Mesenchymal stem cell (in vitro differentiated cells and primary cell): ENCODE measurements around the gene MDFIC.

Experiments
- DNase-seq: peaks from one replicate; pipeline ENCODE4 v3.0.0-alpha.2; 2013
- H2AFZ ChIP-seq: one replicate; pipeline ENCODE4 v1.6.1; 2013; ENCODE audit warnings: low read depth, mild to moderate bottlenecking, control low read depth, inconsistent platforms, low read length, moderate library complexity
- H2AK5ac ChIP-seq: 2 replicates; pipeline ENCODE4 v1.6.1; 2013; ENCODE audit warnings: low read length, moderate library complexity, mild to moderate bottlenecking, inconsistent platforms; ENCODE audit not compliant: severe bottlenecking
- H2BK120ac ChIP-seq: one replicate; pipeline ENCODE4 v1.6.1; 2013; ENCODE audit warnings: low read depth, mild to moderate bottlenecking, inconsistent platforms, low read length, moderate library complexity
- H2BK12ac ChIP-seq, 2 experiments: one replicate each; pipeline ENCODE4 v1.6.1; 2013; ENCODE audit warnings: inconsistent platforms in 2 of 2, low read length in 2 of 2, mild to moderate bottlenecking in 2 of 2, moderate library complexity in 2 of 2, control low read depth in 1 of 2
- H2BK15ac ChIP-seq: one replicate; pipeline ENCODE4 v1.6.1; 2013; ENCODE audit warnings: mild to moderate bottlenecking, low read depth, inconsistent platforms; ENCODE audit not compliant: poor library complexity, severe bottlenecking
- H2BK5ac ChIP-seq: 2 replicates; pipeline ENCODE4 v1.6.1; 2013; ENCODE audit warnings: low read depth, mild to moderate bottlenecking, low read length, control low read depth, inconsistent platforms; ENCODE audit not compliant: poor library complexity, severe bottlenecking
- H3K14ac ChIP-seq, 2 experiments: one replicate each; pipeline ENCODE4 v1.6.1; 2013; ENCODE audit warnings: inconsistent platforms in 2 of 2, low read length in 2 of 2, control low read depth in 1 of 2, mild to moderate bottlenecking in 1 of 2, moderate library complexity in 1 of 2
- H3K18ac ChIP-seq, 2 experiments: one replicate each; pipeline ENCODE4 v1.6.1; 2013; ENCODE audit warnings: inconsistent platforms in 2 of 2, low read length in 2 of 2, control low read depth in 1 of 2, low read depth in 1 of 2, mild to moderate bottlenecking in 1 of 2
- H3K23ac ChIP-seq, 2 experiments: one replicate each; pipeline ENCODE4 v1.6.1; 2013; ENCODE audit warnings: inconsistent platforms in 2 of 2, low read length in 2 of 2, mild to moderate bottlenecking in 2 of 2, moderate library complexity in 2 of 2, control low read depth in 1 of 2
- H3K27ac ChIP-seq: 2 replicates; pipeline ENCODE4 v1.5.1; 2013; ENCODE audit warnings: mild to moderate bottlenecking, moderate library complexity, low read length, control low read depth, inconsistent platforms; ENCODE audit not compliant: poor library complexity, severe bottlenecking
- H3K27me3 ChIP-seq, 2 experiments: 2 replicates each; pipeline versions ENCODE4 v1.6.1 to v1.7.0; 2013; ENCODE audit warnings: low read length in 2 of 2, mild to moderate bottlenecking in 2 of 2, moderate library complexity in 2 of 2, control low read depth in 1 of 2, inconsistent platforms in 1 of 2; ENCODE audit not compliant: control insufficient read depth in 1 of 2, insufficient read depth in 1 of 2
- H3K36me3 ChIP-seq, 2 experiments: 2 replicates each; pipeline versions ENCODE4 v1.6.1 to v1.7.0; 2013; ENCODE audit warnings: low read length in 2 of 2, control low read depth in 1 of 2, inconsistent platforms in 1 of 2, low read depth in 1 of 2, mild to moderate bottlenecking in 1 of 2; ENCODE audit not compliant: insufficient read depth in 2 of 2, control insufficient read depth in 1 of 2
- H3K4ac ChIP-seq, 2 experiments: one replicate each; pipeline ENCODE4 v1.6.1; 2013; ENCODE audit warnings: inconsistent platforms in 2 of 2, low read length in 2 of 2, mild to moderate bottlenecking in 2 of 2, moderate library complexity in 2 of 2, control low read depth in 1 of 2, low read depth in 1 of 2
- H3K4me1 ChIP-seq: 2 replicates; pipeline ENCODE4 v1.6.1; 2013; ENCODE audit warnings: low read depth, low read length, control low read depth; ENCODE audit not compliant: control insufficient read depth, insufficient read depth
- H3K4me2 ChIP-seq: 2 replicates; pipeline ENCODE4 v1.6.1; 2013; ENCODE audit warnings: low read length, mild to moderate bottlenecking, inconsistent platforms; ENCODE audit not compliant: poor library complexity, severe bottlenecking
- H3K4me3 ChIP-seq, 2 experiments: 2 replicates each; pipeline versions ENCODE4 v1.5.1 to v1.7.0; 2013; ENCODE audit warnings: low read length in 2 of 2, mild to moderate bottlenecking in 2 of 2, control low read depth in 1 of 2, low read depth in 1 of 2; ENCODE audit not compliant: insufficient read depth in 1 of 2
- H3K79me1 ChIP-seq: replicated peaks from 2 replicates; pipeline ENCODE4 v1.6.1; 2013; ENCODE audit warnings: mild to moderate bottlenecking, control low read depth, low read length, inconsistent platforms; ENCODE audit not compliant: poor library complexity, severe bottlenecking
- H3K9ac ChIP-seq: 2 replicates; pipeline ENCODE4 v1.7.0; 2013; ENCODE audit warnings: mild to moderate bottlenecking, low read length, moderate library complexity
- H3K9me3 ChIP-seq: 2 replicates; pipeline ENCODE4 v1.7.0; 2013; ENCODE audit warnings: mild to moderate bottlenecking, low read length; ENCODE audit not compliant: control insufficient read depth
- H4K8ac ChIP-seq: one replicate; pipeline ENCODE4 v1.6.1; 2013; ENCODE audit warnings: inconsistent platforms, mild to moderate bottlenecking, low read length, moderate library complexity
- H4K91ac ChIP-seq: one replicate; pipeline ENCODE4 v1.6.1; 2013; ENCODE audit warnings: mild to moderate bottlenecking, low read length, inconsistent platforms
- whole genome bisulfite sequencing: methylation state at CpG from one replicate; pipeline ENCODE4 v1.1.7; 2013; ENCODE audit warnings: mixed read lengths; 5-methylcytosine and 5-hydroxymethylcytosine counted together

The MDFIC gene

DNA sequence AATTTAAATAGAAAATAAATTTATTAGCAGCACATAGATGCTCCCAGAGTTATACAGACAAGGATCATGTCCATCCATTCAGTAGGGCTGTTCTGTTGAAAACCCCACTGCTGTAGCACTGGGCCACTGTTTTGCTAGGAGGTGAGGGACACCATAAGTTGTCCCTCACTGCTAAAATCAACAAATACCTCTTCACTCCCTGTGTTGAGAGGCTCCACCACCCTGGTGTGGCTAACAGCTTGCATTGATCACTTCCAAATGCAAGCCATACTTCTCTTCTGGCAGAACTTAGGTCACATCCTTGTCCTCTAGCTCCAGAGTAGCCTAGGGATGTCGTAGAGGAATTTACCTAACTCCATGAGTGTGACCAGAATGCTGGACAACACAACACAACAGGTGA is 55.4 kb downstream of the MDFIC start:
- H3K14ac ChIP-seq: peak overlapping the region in 1 of 2 experiments; percentile 95
- peak overlapping the region in 1 of 2 experiments; percentile 87 for H3K18ac ChIP-seq
- H3K9me3 ChIP-seq: no peaks in the 10 kb centered on the region
- WGBS: no CpG with 5 or more reads among the region's 1 CpG
- peaks cover 0 to 31% of the 10 kb centered on the region in 2 experiments for H3K36me3 ChIP-seq
- H3K79me1 ChIP-seq: peaks cover 8% of the 10 kb centered on the region
- H4K8ac ChIP-seq: peak overlapping the region; percentile 60
- H3K4me3 ChIP-seq: no peak overlapping the region
- H3K4me1 ChIP-seq: peaks cover 7% of the 10 kb centered on the region
- no peak for DNase-seq
- H3K27me3 ChIP-seq: no peaks in the 10 kb centered on the region
- no peak overlapping the region for H2BK15ac ChIP-seq
- no peak overlapping the region for H2BK5ac ChIP-seq
- H3K4ac ChIP-seq: peak overlapping the region in 1 of 2 experiments; percentile 87
- H2AFZ ChIP-seq: no peak overlapping the region
- no peak overlapping the region for H2BK120ac ChIP-seq
- H3K9ac ChIP-seq: no peak overlapping the region
- H3K4me2 ChIP-seq: no peak overlapping the region
- no peak overlapping the region for H3K23ac ChIP-seq
- H2BK12ac ChIP-seq: peak overlapping the region in 1 of 2 experiments; percentile 78
- H2AK5ac ChIP-seq: peak overlapping the region; percentile 86
- no peak overlapping the region for H3K27ac ChIP-seq
- H4K91ac ChIP-seq: peak overlapping the region; percentile 75

DNA sequence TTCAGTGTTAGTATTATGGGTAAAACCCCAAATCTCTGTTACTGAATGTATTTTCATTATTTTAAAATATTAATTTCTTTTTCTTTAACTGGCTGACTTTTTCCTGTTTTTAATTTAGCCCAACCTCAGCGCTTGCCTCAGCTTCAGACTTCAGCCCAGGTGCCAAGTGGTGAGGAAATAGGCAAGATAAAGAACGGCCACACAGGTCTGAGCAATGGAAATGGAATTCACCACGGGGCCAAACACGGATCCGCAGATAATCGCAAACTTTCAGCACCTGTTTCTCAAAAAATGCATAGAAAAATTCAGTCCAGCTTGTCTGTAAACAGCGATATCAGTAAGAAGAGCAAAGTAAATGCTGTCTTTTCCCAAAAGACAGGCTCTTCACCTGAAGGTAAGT is 57.5 kb downstream of the MDFIC start:
- no peak overlapping the region for H3K23ac ChIP-seq
- H4K8ac ChIP-seq: no peak overlapping the region
- peaks cover 4% of the 10 kb centered on the region for H3K4me1 ChIP-seq
- H4K91ac ChIP-seq: no peak overlapping the region
- H2AK5ac ChIP-seq: no peak overlapping the region
- 42% methylated on average over 7 of the region's 7 CpGs for WGBS
- H2BK120ac ChIP-seq: no peak overlapping the region
- H3K9me3 ChIP-seq: no peaks in the 10 kb centered on the region
- no peak overlapping the region for H3K9ac ChIP-seq
- H2BK15ac ChIP-seq: no peak overlapping the region
- H3K14ac ChIP-seq: no peak overlapping the region
- no peak overlapping the region for H3K27ac ChIP-seq
- H3K4me2 ChIP-seq: no peak overlapping the region
- no peak overlapping the region for H3K18ac ChIP-seq
- H2BK12ac ChIP-seq: no peak overlapping the region
- H3K4me3 ChIP-seq: no peak overlapping the region
- peaks cover 11% of the 10 kb centered on the region for H3K79me1 ChIP-seq
- no peak overlapping the region for H2BK5ac ChIP-seq
- H3K4ac ChIP-seq: no peak overlapping the region
- H2AFZ ChIP-seq: no peak overlapping the region
- H3K27me3 ChIP-seq: no peaks in the 10 kb centered on the region
- DNase-seq: no peak
- peaks cover 0 to 46% of the 10 kb centered on the region in 2 experiments for H3K36me3 ChIP-seq

DNA sequence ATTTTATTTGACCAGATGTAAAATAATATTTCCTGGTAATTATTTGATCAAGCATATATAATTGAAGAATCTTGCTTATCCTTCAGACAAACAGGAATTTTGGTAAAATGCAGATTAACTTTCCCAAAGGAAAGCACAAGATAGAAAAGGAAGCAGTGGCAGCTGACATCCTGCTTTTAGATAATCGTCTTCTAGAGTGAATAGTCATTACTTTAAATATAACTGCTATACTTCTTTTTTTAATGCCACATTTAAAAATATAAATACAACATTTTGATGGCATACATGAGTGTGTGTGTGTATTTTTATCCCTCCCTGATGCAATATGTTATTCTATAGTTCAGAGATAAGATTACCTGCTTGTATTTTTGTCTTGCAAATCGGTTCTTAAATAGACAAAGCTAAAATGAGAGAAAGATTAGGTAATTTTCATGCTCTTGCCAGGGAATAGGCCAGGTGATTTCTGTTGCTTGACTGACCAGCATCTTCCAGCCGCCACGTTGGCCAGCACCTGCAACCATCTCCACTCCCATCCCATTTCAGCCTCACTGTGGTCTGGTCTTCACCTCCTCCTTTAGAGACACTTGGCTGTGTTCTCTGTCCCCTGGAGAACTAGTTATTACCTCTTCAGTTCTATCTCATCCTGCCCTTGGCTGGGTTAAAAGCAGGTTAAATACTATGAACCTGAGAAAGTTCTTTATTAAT is 58.1 kb downstream of the MDFIC start:
- H3K4me1 ChIP-seq: peaks cover 4% of the 10 kb centered on the region
- no peak overlapping the region for H2BK120ac ChIP-seq
- H2AK5ac ChIP-seq: no peak overlapping the region
- H3K18ac ChIP-seq: no peak overlapping the region
- H3K14ac ChIP-seq: no peak overlapping the region
- WGBS: 100% methylated on average over 3 of the region's 4 CpGs
- no peak overlapping the region for H3K4ac ChIP-seq
- no peak overlapping the region for H4K91ac ChIP-seq
- H2BK12ac ChIP-seq: no peak overlapping the region
- peaks cover 11% of the 10 kb centered on the region for H3K79me1 ChIP-seq
- no peak overlapping the region for H4K8ac ChIP-seq
- H2BK5ac ChIP-seq: no peak overlapping the region
- H3K27ac ChIP-seq: no peak overlapping the region
- no peak overlapping the region for H3K4me2 ChIP-seq
- no peak overlapping the region for H3K23ac ChIP-seq
- H3K9ac ChIP-seq: no peak overlapping the region
- no peaks in the 10 kb centered on the region for H3K27me3 ChIP-seq
- no peaks in the 10 kb centered on the region for H3K9me3 ChIP-seq
- no peak overlapping the region for H2BK15ac ChIP-seq
- no peak for DNase-seq
- H3K36me3 ChIP-seq: peaks cover 0 to 46% of the 10 kb centered on the region in 2 experiments
- no peak overlapping the region for H2AFZ ChIP-seq
- no peak overlapping the region for H3K4me3 ChIP-seq

DNA sequence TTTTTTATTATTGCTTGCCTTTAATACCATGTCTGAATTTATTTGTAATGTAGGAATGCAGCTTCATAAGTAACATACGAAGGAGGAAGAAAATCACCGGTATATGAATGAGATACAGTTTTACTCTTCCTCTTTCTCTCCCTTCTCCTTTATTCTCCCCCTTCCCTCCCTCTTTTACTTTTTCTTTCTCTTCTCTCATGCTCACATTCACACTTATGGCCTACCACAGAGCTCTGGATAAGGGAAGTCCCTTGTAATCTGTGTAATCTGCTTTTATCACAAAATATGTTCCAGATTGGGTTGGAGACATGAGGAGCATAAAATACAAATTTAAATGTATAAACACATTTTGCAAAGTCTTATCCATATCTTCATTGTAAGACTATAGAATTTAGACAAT is 59.4 kb downstream of the MDFIC start:
- H2BK15ac ChIP-seq: no peak overlapping the region
- no peak overlapping the region for H4K8ac ChIP-seq
- no peak overlapping the region for H3K4ac ChIP-seq
- no peaks in the 10 kb centered on the region for H3K9me3 ChIP-seq
- no peak overlapping the region for H3K4me3 ChIP-seq
- no peak overlapping the region for H2AFZ ChIP-seq
- no peak overlapping the region for H3K14ac ChIP-seq
- no peaks in the 10 kb centered on the region for H3K27me3 ChIP-seq
- no peak overlapping the region for H3K23ac ChIP-seq
- DNase-seq: no peak
- H3K18ac ChIP-seq: no peak overlapping the region
- no peak overlapping the region for H2BK12ac ChIP-seq
- no peak overlapping the region for H3K9ac ChIP-seq
- peaks cover 4% of the 10 kb centered on the region for H3K4me1 ChIP-seq
- no peak overlapping the region for H2AK5ac ChIP-seq
- WGBS: 100% methylated on average over 2 of the region's 2 CpGs
- H3K36me3 ChIP-seq: peaks cover 0 to 52% of the 10 kb centered on the region in 2 experiments
- no peak overlapping the region for H4K91ac ChIP-seq
- no peak overlapping the region for H2BK5ac ChIP-seq
- no peak overlapping the region for H2BK120ac ChIP-seq
- H3K79me1 ChIP-seq: peaks cover 9% of the 10 kb centered on the region
- H3K27ac ChIP-seq: no peak overlapping the region
- H3K4me2 ChIP-seq: no peak overlapping the region
